Measurements from ENCODE around the gene TRIM15. TPM values are rescaled to one million over a fixed set of nuclear protein-coding genes. Genes with fewer than 3 reads are reported as not detected.
A peak's percentile ranks its signal among the peaks of the same experiment; 100 is the strongest.
"Not testable (repeated sequence)": the region's sequence is repeated elsewhere in the genome, so short reads cannot be mapped to it uniquely, and the experiment has no call there.

Gene TRIM15
- polyA plus RNA-seq, 12 donors = not detected

DNA sequence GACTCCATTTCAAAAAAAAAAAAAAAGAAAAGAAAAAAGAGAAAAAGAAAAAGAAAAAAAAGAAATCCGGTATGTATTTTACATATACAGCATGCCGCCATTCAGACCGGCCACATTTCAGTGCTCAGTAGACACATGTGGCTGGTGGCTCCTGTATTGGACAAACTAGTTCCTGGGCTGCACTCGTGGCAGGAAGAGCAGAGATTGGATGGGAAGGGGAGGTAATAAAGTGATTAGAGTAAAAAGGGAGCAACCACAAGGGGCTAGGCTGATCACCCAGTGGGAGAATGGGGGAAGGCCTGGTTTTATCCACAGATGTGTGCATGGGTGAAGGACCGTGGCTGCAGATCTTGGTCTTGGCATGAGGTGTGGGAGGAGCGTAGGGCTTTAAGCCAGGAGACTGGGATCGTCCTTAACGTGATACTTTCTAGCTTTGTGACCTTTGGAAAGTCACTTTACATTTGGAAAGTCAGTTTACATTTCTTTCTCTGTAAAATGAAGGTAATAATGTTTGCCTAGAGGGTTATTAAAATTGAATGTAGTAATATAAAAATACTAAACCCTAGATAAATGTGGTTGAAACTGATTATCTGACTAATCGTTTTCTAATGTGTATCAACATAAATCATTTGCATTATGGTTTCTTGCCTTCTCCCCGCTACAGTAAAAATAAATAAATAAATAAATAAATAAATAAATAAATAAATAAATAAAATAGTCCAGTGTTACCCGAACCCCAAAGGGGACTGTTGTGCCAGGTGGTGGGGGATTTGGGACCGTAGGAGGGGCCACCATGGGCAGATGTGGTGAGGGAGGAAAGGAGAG is 869 bp upstream of the TRIM15 start:
- no peak for DNase-seq

DNA sequence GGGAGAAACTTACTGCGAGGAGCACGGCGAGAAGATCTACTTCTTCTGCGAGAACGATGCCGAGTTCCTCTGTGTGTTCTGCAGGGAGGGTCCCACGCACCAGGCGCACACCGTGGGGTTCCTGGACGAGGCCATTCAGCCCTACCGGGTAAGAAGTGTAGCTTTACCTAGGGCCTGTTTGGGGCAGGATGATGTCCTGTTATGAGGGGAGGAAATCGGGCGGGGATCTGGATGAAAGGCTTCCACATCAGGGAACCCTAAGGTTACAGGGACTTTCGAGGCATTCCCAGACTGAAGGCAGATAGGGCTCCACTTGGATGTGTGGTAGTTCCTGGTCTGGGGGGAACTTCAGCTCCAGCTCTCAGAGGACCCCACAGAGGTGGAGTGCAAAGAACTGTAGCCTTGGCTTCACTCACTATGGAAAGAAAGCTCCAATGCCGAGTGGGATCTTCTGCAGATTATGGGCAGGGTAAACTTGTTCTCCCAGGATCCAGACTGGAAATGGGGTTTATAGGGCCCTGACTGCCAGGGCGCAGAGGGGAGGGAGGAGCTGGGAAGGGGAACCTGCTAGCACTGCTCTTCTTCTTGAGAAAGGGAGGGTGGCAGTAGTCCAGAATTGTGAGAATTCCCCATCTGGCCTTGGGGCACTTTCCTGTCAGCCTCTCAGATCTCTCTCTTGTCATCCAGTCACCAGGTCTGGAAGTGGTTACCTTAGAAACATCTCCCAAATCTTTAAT is 740 bp downstream of the TRIM15 start:
- no peak for DNase-seq

- no peak for DNase-seq
These were observed 1.4 kb downstream of the TRIM15 start for GRCh38 chr6:30164714-30165113.

DNA sequence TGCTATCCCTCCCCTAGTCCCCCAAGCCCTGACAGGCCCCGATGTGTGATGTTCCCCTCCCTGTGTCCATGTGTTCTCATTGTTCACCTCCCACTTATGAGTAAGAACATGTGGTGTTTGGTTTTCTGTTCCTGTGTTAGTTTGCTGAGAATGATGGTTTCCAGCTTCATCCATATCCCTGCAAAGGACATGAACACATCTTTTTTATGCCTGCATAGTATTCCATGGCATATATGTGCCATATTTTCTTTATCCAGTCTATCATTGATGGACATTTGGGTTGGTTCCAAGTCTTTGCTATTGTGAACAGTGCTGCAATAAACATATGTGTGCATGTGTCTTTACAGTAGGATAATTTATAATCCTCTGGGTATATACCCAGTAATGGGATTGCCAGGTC is 1.9 kb downstream of the TRIM15 start:
- not testable (repeated sequence) for DNase-seq

DNA sequence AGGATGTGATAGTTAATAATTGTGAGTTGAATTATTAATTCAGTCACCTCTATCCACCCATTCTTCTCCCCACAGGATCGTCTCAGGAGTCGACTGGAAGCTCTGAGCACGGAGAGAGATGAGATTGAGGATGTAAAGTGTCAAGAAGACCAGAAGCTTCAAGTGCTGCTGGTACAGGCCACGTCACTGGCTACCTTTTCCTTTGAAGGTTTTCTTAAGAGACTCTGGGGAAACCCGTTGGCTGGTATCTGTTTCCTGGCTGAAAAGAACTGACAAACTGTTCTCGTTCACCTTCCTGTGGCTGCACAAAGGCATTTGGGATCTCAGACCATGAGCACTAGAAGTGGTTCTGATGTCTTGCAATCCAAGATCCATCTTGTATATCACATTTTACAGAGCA is 3.8 kb downstream of the TRIM15 start:
- no peak for DNase-seq

- no peak for DNase-seq
These were observed 5.4 kb downstream of the TRIM15 start for GRCh38 chr6:30168741-30169140.

- DNase-seq = peak; percentile 18
These were observed 6.6 kb downstream of the TRIM15 start for GRCh38 chr6:30169658-30170614.

- DNase-seq = no peak
These were observed 8.5 kb downstream of the TRIM15 start for GRCh38 chr6:30171677-30172471.

GRCh38 chr6:30172681-30173080 is 9.3 kb downstream of the TRIM15 start:
- no peak for DNase-seq

GRCh38 chr6:30175765-30176164 is 12.4 kb downstream of the TRIM15 start:
- DNase-seq = no peak

DNA sequence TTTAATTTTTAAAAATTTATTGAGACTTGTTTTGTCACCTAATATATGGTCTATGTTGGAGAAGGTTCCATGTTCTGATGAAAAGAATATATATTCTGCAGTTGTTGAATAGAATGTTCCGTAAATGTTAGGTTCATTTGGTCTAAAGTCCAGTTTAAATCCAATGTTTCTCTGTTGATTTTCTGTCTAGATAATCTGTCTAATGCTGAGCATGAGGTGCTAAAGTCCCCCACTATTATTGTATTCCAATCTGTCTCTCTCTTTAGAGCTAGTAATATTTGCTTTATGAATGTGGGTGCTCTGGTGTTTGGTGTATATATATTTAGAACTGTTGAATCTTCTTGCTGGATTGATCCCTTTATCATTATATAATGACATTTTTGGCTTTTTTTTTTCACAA is 15.5 kb downstream of the TRIM15 start:
- DNase-seq = no peak

- DNase-seq = no peak
These were observed 16.8 kb downstream of the TRIM15 start for GRCh38 chr6:30180145-30180544.

DNA sequence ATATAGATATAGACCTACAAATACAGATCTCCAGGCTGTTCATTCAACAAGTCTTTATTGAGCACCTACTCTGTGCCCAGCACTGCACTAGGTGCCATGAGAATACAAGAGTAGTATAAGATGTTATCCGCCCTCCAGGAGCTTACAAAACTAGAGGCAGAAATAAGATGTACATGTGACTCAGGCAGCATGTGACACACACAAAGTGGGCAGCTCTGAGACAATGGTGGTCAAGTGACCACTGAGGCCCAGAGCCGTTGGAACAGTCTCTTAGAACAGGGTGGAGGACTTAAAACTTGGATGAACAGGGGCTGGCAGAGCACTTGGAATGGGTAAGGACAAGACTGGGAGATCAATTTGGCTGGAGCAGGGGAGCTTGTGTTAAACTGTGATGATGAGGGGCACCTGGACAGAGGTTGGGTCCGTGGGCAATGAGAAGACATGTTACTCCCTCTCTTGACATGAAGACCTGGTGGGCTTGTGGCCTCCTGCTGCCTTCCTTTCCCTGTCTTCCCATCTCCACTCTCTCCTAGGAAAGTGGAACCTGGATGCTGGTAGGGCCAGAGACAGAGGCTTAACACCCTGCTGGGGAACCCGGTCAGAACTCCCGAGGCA is 21.2 kb downstream of the TRIM15 start:
- no peak for DNase-seq

DNA sequence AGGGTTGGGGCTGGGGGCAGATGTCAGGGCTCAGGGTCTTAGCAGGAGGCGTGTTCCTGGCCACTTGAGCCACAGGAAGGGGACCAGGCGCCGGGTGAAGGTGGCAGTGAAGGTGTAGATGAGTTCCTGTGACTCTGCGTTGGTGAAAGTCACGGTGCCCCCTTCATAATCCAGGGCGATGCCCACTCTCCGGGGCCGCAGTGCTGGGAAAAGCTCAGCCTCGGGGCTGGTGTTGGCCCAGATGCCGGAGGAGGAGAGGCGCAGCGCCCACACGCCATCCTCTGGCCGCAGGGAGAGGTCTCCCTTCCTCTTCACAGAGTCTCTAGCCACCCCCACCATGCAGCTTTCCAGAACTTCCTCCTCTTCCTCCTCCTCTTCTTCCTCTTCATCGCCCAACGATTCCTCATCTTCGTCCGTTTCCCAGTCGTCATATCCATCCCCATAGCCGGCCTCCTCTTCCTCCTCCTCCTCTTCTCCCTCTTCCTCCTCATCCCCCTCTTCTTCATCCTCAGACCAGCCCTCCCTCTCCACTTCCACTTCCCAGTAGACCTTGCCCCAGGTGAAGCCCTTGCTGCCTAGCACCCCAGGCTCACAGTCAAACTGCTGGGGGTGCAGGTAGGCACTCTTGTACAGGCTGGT is 22.6 kb downstream of the TRIM15 start:
- no peak for DNase-seq

DNA sequence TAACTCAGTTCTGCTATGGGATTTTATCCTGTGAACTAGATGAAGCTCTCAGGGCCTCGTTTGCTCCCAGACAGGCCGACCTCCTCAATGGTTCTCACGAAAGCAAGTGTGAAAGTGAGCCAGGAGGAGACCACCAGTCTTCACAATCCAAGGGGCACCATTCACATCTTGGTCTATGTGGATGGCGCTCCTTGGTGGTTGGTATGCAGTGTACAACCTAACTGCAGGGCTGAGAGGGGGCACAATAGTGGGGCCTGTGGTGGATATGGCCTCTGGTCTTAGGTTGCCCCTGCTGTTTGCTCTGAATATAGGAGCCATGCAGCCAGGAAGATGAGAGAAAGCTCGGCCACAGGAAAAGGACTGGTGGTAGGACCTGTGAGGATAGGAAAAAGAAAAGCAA is 25.2 kb downstream of the TRIM15 start:
- DNase-seq = no peak

- no peak for DNase-seq
These were observed 28.7 kb downstream of the TRIM15 start for GRCh38 chr6:30192076-30192475.

DNA sequence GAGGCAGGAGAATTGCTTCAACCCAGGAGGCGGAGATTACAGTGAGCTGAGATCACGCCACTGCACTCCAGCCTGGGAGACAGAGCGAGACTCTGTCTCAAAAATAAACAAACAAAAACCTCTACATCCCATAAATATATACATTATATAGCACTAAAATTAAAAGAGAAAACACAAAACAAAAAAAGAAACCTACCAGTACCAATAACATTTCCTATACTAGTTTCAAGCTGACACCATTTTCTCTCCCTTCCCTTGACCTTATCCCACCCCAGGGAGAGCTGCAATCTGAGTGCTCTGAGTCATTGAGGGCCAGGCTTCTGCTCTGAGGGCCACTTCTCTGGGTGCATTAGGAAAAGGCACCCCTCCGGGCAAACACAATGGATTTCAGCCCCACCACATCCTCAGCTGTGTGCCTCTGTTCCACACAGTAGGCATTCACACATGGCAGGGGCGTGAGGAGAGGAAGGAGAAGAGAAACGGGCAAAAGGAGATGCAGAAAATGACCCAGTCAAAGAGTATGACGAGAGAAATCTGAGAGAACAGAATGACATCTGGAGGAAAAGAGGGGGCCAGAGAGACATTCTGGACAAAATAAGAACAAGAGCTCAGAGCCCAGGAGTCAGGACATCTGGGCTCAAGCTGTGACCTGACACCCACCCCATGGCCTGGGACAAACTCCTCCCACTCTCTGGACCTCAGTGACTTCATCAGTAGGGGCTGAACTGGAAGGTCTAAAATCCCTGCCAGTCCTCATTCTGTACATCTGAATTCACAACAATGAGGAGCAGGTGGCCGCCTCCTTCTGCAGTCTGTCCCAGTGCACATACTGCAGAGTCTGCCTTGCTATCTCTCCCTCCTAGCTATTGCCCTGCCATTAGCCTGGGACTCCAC is 31.7 kb downstream of the TRIM15 start:
- no peak for DNase-seq

- DNase-seq = no peak
These were observed 32.6 kb downstream of the TRIM15 start for GRCh38 chr6:30195951-30196350.

- DNase-seq = no peak
These were observed 33.0 kb downstream of the TRIM15 start for GRCh38 chr6:30196376-30196775.

Measured in muscle of arm (tissue), 12 donors.